K562 (cell line): Measurements from ENCODE around the gene HOXC12. TPM values are rescaled to one million over a fixed set of nuclear protein-coding genes. Genes with fewer than 3 reads are reported as not detected.

Experiments
- CBX5 ChIP-seq: IDR thresholded peaks from 2 replicates; pipeline ENCODE4 v1.6.1; 2014; ENCODE audit warnings: low read depth, borderline replicate concordance
- CTCF ChIP-seq, 3 experiments: IDR thresholded peaks in 2 of 3; conservative IDR thresholded peaks in 1 of 3; 2 replicates each; pipeline ENCODE4 v1.5.1; 2011 to 2012; ENCODE audit warnings: low read length in 3 of 3, mild to moderate bottlenecking in 3 of 3, control low read depth in 2 of 3, improper control_type of control experiment in 1 of 3, inconsistent platforms in 1 of 3, low read depth in 1 of 3, mixed read lengths in 1 of 3, moderate library complexity in 1 of 3; ENCODE audit not compliant: insufficient read depth in 2 of 3
- ELF1 ChIP-seq: fragments of 200-800 bp; sonication (Bioruptor generic); IDR thresholded peaks from 2 replicates; pipeline ENCODE4 v1.6.1; 2016; ENCODE audit warnings: missing genetic modification characterization, missing compliant biosample characterization
- REST ChIP-seq, 2 experiments: fragments of 450-650 bp; formaldehyde crosslinking in 1 of 2; IDR thresholded peaks; 2 replicates each; pipeline versions ENCODE4 v1.4.0 to v1.6.1; 2014 to 2020; ENCODE audit warnings: mild to moderate bottlenecking in 2 of 2, borderline replicate concordance in 1 of 2, low read depth in 1 of 2
- SMC3 ChIP-seq: conservative IDR thresholded peaks from 2 replicates; pipeline ENCODE4 v1.6.1; 2011; ENCODE audit warnings: low read depth, low read length, improper control_type of control experiment; ENCODE audit not compliant: insufficient read depth
- TCF3 ChIP-seq: sonication (generic); formaldehyde crosslinking; IDR thresholded peaks from 2 replicates; pipeline ENCODE4 v1.4.0; 2020; ENCODE audit warnings: mild to moderate bottlenecking, missing genetic modification reagents
- TFAP4 ChIP-seq: sonication (generic); formaldehyde crosslinking; IDR thresholded peaks from 2 replicates; pipeline ENCODE4 v1.8.0; 2022; ENCODE audit warnings: missing genetic modification reagents, mild to moderate bottlenecking, moderate library complexity, borderline replicate concordance
- ZNF449 ChIP-seq: fragments of 250-450 bp; sonication (Bioruptor Pico); IDR thresholded peaks from 2 replicates; pipeline ENCODE4 v1.8.0; 2022; ENCODE audit warnings: moderate library complexity, mild to moderate bottlenecking, inconsistent platforms
- polyA plus RNA-seq, 8 experiments: library from polyadenylated mRNA; depleted of rRNA in 4 of 8; stranded (reverse) in 5 of 8; unstranded in 3 of 8; fragments of >200 nt; fragmentation: Nextera tagmentation in 2 of 8; fragmentation: Illumina TruSeq in 1 of 8; extraction: Ambion mirVana in 2 of 8; extraction: Trizol in 1 of 8; gene quantifications; 2 replicates each; pipeline versions ENCODE4 v1.2.1 to v1.2.3, GENCODE V29; 2011 to 2014; ENCODE audit warnings: inconsistent platforms in 1 of 8, missing spikeins in 1 of 8
- total RNA-seq, 7 experiments: library from RNA; depleted of rRNA in 6 of 7; stranded (reverse); fragments of >200 nt in 6 of 7; fragmentation: Illumina TruSeq in 2 of 7; extraction: Trizol in 2 of 7; gene quantifications; 2 replicates each; pipeline versions ENCODE4 v1.2.1 to v1.2.3, GENCODE V29; 2011 to 2021; ENCODE audit warnings: low replicate concordance in 1 of 7

The HOXC12 gene
- total and polyA plus RNA-seq, 9 of the 15 experiments (the other 6 are each of a cell fraction or from before 2014, with no cell fraction given): 0.04 to 0.36 (median 0.11) TPM; not detected in 1

- TF ChIP-seq REST (IDR thresholded peaks at IDR 0.05; ENCODE audit: borderline replicate concordance): peak; percentile 56
- TF ChIP-seq REST (CRISPR knock-in tag; IDR thresholded peaks at IDR 0.05; ENCODE audit: low read depth): no peak
- no peak for TF ChIP-seq ZNF449 (CRISPR knock-in tag)
- TF ChIP-seq SMC3: peak; percentile 39; the same call in 1 of the 2 replicates
- no peak for TF ChIP-seq CBX5
- no peak for TF ChIP-seq ELF1
- 0 out of 2 replicates have a peak, but pooled peaks have one; percentile 28 for TF ChIP-seq TFAP4 (CRISPR knock-in tag)
- TF ChIP-seq TCF3 (CRISPR knock-in tag): peak; percentile 39; the same call in 1 of the 2 replicates
- TF ChIP-seq CTCF (IDR thresholded peaks at IDR 0.05 in 2 of 3, conservative IDR thresholded peaks at IDR 0.05 in 1 of 3; ENCODE audit: insufficient read depth in 2 of 3, low read depth in 1 of 3, low read length in 3 of 3): peak; percentile 52 to 58 (median 57)
Observed at GRCh38 chr12:54004063-54004840, 49.5 kb downstream of the HOXC12 start (continued).
